ENCODE data around the gene PKP1. TPM values are rescaled to one million over a fixed set of nuclear protein-coding genes. Genes with fewer than 3 reads are reported as not detected.
A peak's percentile ranks its signal among the peaks of the same experiment; 100 is the strongest.

Gene PKP1
- total RNA-seq, 1 donor from 2014 or later: 137 TPM

- DNase-seq: no peak
Measured at GRCh38 chr1:201310251-201310985, 27.1 kb downstream of the PKP1 start.

DNA sequence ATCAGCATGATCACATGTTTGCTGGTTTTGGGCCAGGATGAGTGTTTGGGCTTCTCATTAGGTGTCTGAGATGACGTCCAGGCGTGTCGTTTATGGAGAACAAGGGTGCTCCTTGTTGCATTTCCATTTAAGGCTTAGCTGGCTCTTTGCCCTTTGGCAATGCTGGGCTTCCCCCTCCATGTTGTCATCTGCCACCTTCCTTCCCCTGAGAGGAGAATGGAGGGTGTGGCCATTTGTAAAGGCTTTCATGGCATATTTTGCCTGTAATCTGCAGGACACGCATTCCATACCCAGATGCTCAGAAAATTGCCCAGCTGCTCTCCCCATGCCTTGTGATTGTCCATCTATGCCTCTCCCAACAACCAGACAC, 27.7 kb downstream of the PKP1 start:
- peak; percentile 97 for DNase-seq

DNA sequence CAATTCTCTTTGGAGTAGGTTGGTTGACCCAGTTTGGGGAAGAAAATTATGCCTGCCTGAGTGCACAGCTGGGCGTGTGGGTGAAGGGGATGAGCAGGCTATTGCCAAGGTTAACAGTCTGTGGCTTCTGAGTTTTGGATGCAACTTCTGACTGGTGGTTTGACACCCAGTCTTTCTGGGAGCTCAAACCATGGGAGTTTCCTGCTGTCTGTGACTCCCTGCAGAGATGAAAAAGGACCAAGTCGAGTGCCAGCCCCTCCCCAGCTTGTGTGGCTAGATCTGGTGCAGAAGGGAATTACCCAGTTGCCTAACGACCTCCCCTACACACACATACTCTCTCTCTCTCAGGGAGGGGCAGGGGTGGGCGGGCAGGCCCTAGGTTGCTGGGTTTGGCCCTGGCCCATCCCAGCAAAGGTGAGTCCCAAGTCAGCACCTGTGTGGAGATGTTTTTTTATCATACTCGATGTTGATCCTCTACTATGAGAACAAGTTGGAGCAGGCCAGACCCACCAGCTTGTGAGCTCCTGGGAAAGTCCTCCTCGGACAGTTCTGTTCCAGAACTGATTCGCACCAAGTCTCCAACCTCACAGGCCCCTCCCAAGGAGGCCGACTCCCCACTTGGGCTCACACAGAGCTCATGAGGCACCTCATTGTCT, 28.2 kb downstream of the PKP1 start:
- no peak for DNase-seq

- DNase-seq: no peak
Measured at GRCh38 chr1:201312298-201312697, 29.0 kb downstream of the PKP1 start.

- no peak for DNase-seq
Measured at GRCh38 chr1:201313086-201313485, 29.8 kb downstream of the PKP1 start.

GRCh38 chr1:201316556-201316955, 33.2 kb downstream of the PKP1 start:
- DNase-seq: no peak

- DNase-seq: no peak
Measured at GRCh38 chr1:201317551-201317950, 34.2 kb downstream of the PKP1 start.

DNA sequence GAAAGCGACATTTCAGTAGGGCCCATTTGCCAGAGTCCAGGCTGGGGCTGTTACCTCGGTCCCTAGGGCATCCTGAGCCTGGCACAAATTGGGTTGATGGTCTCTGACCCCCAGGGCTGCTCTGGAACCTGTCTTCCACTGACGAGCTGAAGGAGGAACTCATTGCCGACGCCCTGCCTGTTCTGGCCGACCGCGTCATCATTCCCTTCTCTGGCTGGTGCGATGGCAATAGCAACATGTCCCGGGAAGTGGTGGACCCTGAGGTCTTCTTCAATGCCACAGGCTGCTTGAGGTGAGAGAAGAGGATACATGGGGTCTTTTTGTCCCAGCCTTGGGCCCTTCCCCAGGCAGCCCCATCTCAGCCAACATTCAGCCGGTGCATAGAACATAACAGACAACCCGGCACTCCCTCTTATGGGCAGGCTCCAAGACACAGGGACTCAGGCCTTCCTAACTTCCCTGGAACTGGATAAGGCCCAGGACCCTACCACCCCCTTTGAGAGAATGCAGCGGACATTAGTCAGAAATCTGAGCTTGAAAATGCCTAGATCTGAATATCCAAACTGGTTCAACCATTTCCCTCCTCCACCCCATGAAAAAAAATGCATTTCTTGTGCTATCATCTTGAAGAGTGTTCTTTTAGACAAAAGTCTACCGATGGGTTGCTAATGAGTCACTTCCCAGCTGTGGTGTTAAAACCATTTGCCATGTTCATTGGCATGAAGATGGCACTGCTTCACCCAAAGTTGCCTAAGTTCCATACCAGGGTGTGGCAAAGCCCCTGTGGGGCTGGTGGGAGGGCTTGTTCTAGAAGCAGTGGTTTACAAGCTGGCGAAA, 35.4 kb downstream of the PKP1 start:
- no peak for DNase-seq

DNA sequence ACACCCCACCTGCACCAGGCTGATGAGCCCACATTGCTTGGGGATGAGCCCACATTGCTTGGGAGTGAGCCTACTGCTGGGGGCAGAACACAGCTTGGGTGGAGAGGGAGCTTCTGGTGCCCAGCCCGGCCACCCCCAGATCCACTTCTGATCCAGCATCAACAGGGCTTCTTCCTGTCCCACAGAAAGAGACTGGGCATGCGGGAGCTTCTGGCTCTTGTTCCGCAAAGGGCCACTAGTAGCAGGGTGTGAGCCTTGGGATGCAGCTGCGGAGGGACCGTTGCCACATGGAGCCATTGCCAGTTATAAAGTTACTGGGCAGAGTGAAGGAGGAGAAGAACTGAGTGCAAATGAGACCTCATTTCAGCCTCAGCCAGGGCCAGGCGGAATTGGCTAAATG, 36.3 kb downstream of the PKP1 start:
- DNase-seq: no peak

DNA sequence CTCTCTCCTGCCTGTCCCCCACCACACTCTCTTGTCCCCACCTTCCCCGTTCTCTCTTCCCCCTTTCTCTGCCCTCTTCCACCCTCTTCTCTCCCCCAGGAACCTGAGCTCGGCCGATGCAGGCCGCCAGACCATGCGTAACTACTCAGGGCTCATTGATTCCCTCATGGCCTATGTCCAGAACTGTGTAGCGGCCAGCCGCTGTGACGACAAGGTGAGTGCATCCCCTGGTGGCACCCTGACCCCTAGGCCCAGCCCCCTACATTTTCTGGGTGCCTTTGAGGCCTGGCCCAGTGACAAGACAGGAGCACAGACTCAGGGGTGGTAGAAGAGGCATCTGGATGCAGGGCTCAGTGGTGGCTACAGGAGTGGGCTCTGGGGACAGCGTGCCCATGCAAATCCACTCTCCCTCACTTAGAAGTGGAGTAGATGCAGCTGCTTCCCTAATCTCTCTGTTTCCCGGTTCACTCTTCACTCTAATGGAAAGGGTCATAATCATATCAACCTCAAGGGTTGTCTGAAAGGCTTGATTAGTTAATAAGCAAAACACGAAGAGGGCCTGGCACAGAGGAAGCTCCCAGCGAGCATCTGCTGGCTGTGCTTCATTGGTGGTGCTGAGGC, 37.0 kb downstream of the PKP1 start:
- DNase-seq: no peak

DNA sequence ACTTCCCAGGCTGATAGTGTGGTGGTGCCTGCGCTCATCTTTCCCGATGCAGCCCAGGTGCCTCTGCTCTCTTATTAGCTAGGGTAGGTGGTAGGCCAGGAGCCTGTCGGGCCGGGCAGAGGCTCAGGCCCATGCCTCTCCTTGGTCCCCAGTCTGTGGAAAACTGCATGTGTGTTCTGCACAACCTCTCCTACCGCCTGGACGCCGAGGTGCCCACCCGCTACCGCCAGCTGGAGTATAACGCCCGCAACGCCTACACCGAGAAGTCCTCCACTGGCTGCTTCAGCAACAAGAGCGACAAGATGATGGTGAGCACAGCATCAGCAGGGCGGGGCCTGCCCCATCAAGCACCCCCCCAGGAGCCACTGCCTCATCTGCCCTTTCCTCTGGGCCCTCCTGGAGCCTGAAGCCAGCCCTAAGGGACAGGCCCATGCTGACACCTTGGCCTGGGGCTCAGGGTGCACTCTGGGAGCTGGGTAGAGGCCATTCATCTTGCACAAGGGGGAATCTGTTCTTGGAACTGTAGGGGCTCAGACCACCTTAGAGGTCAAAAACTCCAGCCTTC, 38.6 kb downstream of the PKP1 start:
- no peak for DNase-seq

- no peak for DNase-seq
Measured at GRCh38 chr1:201322653-201323510, 39.6 kb downstream of the PKP1 start.

DNA sequence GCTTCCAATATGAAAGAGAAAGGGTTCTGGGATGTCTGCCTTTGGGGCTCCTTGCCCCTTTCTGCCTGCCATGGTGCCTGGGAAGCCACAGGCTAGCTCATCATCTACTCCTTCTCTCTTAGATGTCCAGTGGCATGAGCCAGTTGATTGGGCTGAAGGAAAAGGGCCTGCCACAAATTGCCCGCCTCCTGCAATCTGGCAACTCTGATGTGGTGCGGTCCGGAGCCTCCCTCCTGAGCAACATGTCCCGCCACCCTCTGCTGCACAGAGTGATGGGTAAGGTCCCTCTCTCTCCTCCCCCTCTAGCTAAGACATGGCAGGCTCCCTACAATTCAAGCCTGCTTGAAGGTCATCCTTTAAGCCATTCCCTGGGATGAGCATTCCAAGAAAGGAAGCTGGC, 41.0 kb downstream of the PKP1 start:
- DNase-seq: no peak

DNA sequence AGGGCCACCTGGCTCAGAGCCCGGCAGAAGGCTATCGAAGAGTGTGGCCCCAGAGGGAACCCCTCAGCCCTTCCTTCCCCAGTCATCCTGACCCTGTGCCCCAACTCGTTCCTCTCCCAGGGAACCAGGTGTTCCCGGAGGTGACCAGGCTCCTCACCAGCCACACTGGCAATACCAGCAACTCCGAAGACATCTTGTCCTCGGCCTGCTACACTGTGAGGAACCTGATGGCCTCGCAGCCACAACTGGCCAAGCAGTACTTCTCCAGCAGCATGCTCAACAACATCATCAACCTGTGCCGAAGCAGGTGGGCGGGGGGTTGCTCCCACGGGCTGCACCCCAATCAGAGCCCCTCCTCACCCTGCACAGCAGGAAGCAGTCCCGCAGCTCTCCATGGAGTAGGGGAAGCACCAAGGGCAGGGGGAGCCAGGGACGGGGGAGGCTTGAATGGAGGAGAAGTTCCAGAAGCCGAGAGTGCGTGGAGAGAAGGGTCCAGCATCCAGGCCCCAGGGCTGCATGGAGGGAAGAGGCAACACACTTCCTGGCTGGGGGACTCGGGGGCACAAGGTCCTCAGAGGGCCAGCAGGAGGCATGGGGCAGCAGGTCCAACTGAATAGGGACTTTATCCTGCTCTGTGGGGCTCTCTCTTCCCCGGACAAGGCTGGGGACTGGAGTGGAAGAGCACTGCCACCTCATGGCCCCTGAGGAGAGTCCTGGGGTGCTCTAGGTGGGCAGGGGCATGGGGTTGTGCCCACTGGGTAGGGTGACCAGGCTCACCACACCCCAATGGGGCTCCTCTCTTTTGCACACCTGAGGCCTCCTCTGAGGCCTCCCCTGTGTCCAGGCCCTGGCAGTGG, 41.7 kb downstream of the PKP1 start:
- no peak for DNase-seq

- DNase-seq: no peak
Measured at GRCh38 chr1:201325678-201326060, 42.4 kb downstream of the PKP1 start.

DNA sequence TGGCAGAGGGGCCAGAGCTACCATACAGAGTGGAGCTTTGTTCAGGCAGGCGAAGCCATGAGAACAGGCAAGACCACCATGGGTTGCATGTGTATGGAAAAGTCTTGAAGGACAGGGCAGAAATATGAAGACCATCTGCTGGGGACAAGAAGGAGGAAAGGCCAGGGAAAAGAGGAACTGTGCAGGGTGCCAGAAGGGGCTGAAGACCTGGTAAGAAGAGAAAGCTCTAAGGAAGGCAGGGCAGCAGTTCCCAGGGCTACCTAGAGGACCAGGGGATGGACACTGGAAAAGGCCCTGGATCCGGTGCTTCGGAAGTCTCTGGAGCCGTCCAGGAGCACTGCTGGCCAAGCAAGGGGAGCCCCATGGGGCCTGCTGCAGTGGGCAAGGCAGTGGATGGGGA, 43.4 kb downstream of the PKP1 start:
- DNase-seq: no peak

DNA sequence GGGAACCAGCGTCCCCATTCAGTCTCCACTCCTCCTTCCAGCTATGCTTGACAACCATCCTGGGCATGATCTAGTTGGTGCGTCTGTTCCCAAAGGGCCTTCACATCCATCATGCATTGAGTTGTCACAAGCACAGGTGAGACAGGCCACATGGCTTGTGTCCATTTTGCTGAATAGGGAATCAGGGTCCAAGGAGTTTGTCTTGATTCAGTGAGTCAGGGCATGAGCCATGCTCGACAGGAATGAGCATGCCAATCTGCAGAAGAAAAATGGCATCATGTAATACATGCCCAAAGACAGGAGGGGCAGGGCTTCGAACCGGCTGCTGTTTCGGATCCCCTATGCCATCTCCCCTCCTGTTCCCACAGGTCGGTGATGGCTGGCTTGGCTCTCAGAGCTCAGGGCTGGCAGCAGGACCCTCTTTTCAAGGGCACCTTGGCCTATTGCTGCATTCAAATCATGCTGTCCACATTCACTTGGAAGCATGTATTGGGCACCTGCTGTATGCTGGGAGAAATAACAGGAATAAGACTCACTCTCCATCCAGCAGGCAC, 44.5 kb downstream of the PKP1 start:
- no peak for DNase-seq

GRCh38 chr1:201328576-201328975, 45.3 kb downstream of the PKP1 start:
- no peak for DNase-seq

GRCh38 chr1:201329286-201329685, 46.0 kb downstream of the PKP1 start:
- DNase-seq: no peak

DNA sequence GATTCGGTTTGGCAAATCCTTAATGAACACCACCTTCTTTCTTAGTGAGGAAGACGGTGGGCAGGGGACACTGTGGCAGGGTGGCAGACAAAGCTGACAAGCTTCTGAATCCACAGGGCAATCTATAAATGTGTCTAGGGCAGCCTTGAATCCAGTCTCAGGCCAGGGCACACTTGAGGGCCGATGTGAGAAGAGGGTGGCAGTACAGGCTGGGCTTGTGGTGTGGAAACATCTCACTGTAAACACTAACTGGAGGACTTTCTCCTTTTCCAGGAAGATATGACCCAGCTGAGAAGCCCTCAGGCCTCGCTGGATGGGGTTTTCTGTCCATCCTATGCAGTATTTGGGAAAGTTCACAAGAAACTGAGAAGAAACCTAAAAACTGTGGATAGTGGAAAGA, 46.5 kb downstream of the PKP1 start:
- DNase-seq: no peak
